Measurements from ENCODE around the gene TIMP2. TPM values are rescaled to one million over a fixed set of nuclear protein-coding genes. Genes with fewer than 3 reads are reported as not detected.
"Not testable (repeated sequence)": the region's sequence is repeated elsewhere in the genome, so short reads cannot be mapped to it uniquely, and the experiment has no call there.

The TIMP2 gene
- total RNA-seq, 4 donors from 2014 or later = 32.2 to 70.7 (median 54.6) TPM

DNA sequence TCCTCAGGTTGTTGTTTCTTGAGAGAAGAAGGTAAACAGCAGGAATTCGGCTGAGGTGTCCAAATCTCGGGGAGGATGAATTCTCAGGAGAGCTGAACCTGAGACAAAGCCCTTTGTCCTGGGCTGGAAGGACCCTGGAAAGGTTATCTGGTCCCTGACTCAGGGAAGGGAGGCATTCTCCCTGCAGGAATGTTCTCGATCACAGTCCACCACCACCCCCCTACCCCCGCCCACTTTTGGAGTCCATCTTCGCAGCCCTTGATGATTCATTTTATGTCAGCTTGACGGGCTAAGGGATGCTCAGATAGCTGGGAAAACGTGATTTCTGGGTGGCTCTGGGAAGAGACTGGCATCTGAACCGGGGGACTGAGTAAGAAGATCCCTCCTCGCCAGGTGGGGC, 20.8 kb downstream of the TIMP2 start:
- Histone ChIP-seq H3K27me3 (no peaks in the 10 kb centered on the region), H3K4me3 (no peak overlapping the region), H3K4me1 (peaks cover 10 to 32% (median 11%) of the 10 kb centered on the region in 4 donors), H3K9me3 (no peaks in the 10 kb centered on the region), H3K27ac (no peak overlapping the region), H3K36me3 (no peaks in the 10 kb centered on the region)
- no peak for DNase-seq
- no peak for TF ChIP-seq POLR2AphosphoS5 (IDR thresholded peaks at IDR 0.05)
- no peak for TF ChIP-seq POLR2A (IDR thresholded peaks at IDR 0.05)
- no peak for TF ChIP-seq EP300 (IDR thresholded peaks at IDR 0.05; ENCODE audit: low read depth)
- TF ChIP-seq CTCF (IDR thresholded peaks at IDR 0.05) = no peak
- in situ Hi-C loops (cut with MboI; ENCODE audit: low pct_ligation_motif_present in 1 of 4, low pct_unique_long_range_greater_than_20kb in 1 of 4, low sequenced_read_pairs in 3 of 4) = no loop called here
- intact Hi-C loops (cut with DNase I; ENCODE audit: low total_unique reads) = no loop called here
- WGBS, 2 donors (ENCODE audit: low coverage in 1 of 2) = 77% methylated on average over 9 of the region's 9 CpGs; no CpG with 5 or more reads in 1 of the 2 donors

GRCh38 chr17:78903101-78903779, 21.9 kb downstream of the TIMP2 start, which contains the start of gene CEP295NL:
Gene CEP295NL (minus strand): TSS chr17:78903201. CDS start chr17:78901828, 1,373 bp downstream.
- in situ Hi-C loops (cut with MboI; ENCODE audit: low pct_ligation_motif_present in 1 of 4, low pct_unique_long_range_greater_than_20kb in 1 of 4, low sequenced_read_pairs in 3 of 4) = no loop called here
- DNase-seq = no peak
- Histone ChIP-seq H3K4me1 (peaks cover 10 to 34% (median 11%) of the 10 kb centered on the region in 4 donors), H3K36me3 (no peaks in the 10 kb centered on the region), H3K27me3 (no peaks in the 10 kb centered on the region), H3K27ac (no peak within 1 kb of the TSS), H3K9me3 (no peaks in the 10 kb centered on the region), H3K4me3 (no peak within 1 kb of the TSS)
- intact Hi-C loops (cut with DNase I; ENCODE audit: low total_unique reads) = no loop called here
- WGBS, 2 donors (ENCODE audit: low coverage in 1 of 2) = 61 to 69% methylated on average over 4 to 17 of the region's 17 CpGs
- no peak for TF ChIP-seq POLR2A (IDR thresholded peaks at IDR 0.05)
- no peak for TF ChIP-seq CTCF (IDR thresholded peaks at IDR 0.05)
- no peak for TF ChIP-seq EP300 (IDR thresholded peaks at IDR 0.05; ENCODE audit: low read depth)
- no peak for TF ChIP-seq POLR2AphosphoS5 (IDR thresholded peaks at IDR 0.05)

- DNase-seq; H3K4me3 ChIP-seq; H3K27ac ChIP-seq; H3K27me3 ChIP-seq; intact Hi-C loops (cut with DNase I; ENCODE audit: low total_unique reads); H3K36me3 ChIP-seq; in situ Hi-C loops (cut with MboI; ENCODE audit: low pct_ligation_motif_present in 1 of 4, low pct_unique_long_range_greater_than_20kb in 1 of 4, low sequenced_read_pairs in 3 of 4); H3K9me3 ChIP-seq: not testable (repeated sequence)
- 90% methylated on average over 8 of the region's 8 CpGs; no CpG with 5 or more reads in 1 of the 2 donors for WGBS, 2 donors (ENCODE audit: low coverage in 1 of 2)
- peaks cover 10 to 34% (median 12%) of the 10 kb centered on the region in 4 donors for H3K4me1 ChIP-seq
Measured at GRCh38 chr17:78902231-78902630, 23.0 kb downstream of the TIMP2 start.

DNA sequence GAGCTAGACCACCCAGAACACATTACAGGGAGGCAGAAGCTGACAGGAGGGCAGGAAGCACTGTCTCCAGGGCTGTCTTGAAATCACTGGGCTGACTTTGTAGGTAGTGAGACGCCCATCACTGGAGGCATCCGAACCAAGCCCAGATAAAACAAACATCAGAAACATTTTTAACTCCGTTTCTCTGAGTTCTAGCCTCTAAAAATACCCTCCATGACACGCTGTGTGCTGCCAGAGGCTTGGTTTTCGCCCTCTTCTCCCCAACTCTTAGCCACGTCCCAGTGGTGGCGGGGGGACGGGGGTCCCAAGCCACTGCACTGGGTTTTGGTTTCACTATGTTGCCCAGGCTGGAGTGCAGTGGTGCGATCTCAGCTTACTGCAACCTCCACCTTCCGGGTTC, 23.4 kb downstream of the TIMP2 start:
- Histone ChIP-seq H3K27ac (no peak overlapping the region), H3K9me3 (no peaks in the 10 kb centered on the region), H3K4me3 (no peak overlapping the region), H3K27me3 (no peaks in the 10 kb centered on the region), H3K36me3 (no peaks in the 10 kb centered on the region), H3K4me1 (peaks cover 10 to 39% (median 16%) of the 10 kb centered on the region in 4 donors)
- 96 to 100% methylated on average over 1 to 10 of the region's 10 CpGs for WGBS, 2 donors (ENCODE audit: low coverage in 1 of 2)
- intact Hi-C loops (cut with DNase I; ENCODE audit: low total_unique reads) (no loop called here), in situ Hi-C loops (cut with MboI; ENCODE audit: low pct_ligation_motif_present in 1 of 4, low pct_unique_long_range_greater_than_20kb in 1 of 4, low sequenced_read_pairs in 3 of 4) (no loop called here)
- DNase-seq = no peak
- TF ChIP-seq POLR2A (IDR thresholded peaks at IDR 0.05) = no peak
- no peak for TF ChIP-seq CTCF (IDR thresholded peaks at IDR 0.05)
- no peak for TF ChIP-seq EP300 (IDR thresholded peaks at IDR 0.05; ENCODE audit: low read depth)
- no peak for TF ChIP-seq POLR2AphosphoS5 (IDR thresholded peaks at IDR 0.05)
